ENCODE results near the gene CHADL. TPM values are rescaled to one million over a fixed set of nuclear protein-coding genes. Genes with fewer than 3 reads are reported as not detected.

CHADL gene
- total RNA-seq, 2 experiments from 2014 or later, result 0.23 TPM; not detected in 1

DNA sequence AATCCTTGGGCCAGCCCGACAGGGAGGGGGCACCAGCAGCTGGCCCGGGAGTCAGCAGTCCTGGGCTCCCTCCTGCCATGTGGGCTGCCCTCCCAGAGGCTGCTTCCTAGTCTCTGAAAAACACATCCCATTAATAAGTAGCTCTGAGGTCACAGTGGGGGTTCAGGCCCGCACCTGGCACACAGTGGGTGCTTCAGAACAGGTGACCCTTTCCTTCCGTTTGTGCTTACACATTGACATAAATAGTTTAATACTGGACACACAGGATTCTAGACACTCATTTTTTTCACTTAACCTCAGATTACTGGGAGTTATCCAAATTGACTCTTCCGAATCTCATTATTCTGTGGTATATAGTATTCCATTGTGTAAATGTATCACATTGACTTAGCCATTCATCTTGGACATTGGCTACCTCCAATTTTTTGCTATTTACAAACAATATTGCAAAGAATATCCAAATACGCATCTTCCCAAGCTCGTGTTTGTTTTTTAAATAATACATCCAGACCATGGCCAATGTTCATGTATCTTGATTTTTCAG is 474 bp upstream of the CHADL start:
- CTCF ChIA-PET, result interaction anchor here (1.9 kb wide), 1 partner anchor 10 kb away, joined by 3 read pairs; no protein-coding TSS in a partner anchor
- TF ChIP-seq, protein P1, sequence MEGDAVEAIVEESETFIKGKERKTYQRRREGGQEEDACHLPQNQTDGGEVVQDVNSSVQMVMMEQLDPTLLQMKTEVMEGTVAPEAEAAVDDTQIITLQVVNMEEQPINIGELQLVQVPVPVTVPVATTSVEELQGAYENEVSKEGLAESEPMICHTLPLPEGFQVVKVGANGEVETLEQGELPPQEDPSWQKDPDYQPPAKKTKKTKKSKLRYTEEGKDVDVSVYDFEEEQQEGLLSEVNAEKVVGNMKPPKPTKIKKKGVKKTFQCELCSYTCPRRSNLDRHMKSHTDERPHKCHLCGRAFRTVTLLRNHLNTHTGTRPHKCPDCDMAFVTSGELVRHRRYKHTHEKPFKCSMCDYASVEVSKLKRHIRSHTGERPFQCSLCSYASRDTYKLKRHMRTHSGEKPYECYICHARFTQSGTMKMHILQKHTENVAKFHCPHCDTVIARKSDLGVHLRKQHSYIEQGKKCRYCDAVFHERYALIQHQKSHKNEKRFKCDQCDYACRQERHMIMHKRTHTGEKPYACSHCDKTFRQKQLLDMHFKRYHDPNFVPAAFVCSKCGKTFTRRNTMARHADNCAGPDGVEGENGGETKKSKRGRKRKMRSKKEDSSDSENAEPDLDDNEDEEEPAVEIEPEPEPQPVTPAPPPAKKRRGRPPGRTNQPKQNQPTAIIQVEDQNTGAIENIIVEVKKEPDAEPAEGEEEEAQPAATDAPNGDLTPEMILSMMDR (IDR thresholded peaks at IDR 0.05), result no peak
- Mint-ChIP-seq H3K27ac (no peak overlapping the region), H3K27me3 (no peaks in the 10 kb centered on the region), H3K4me1 (ENCODE audit: low read depth) (peaks cover 7% of the 10 kb centered on the region), H3K4me3 (no peak overlapping the region), H3K9me3 (no peaks in the 10 kb centered on the region), H3K36me3 (ENCODE audit: low read depth) (peaks cover 7% of the 10 kb centered on the region)
- POLR2A ChIA-PET, result interaction anchor here (0.7 to 2.6 kb wide), 2 partner anchors 12 to 16 kb away, joined by 3 to 6 read pairs; no protein-coding TSS in a partner anchor
- intact Hi-C loops (cut with micrococcal nuclease), result no loop called here
- ATAC-seq (no peak), DNase-seq (no peak)

- H3K27ac Mint-ChIP-seq, result no peak overlapping the region
- ATAC-seq (no peak), DNase-seq (no peak)
- H3K4me3 Mint-ChIP-seq, result no peak overlapping the region
- intact Hi-C loops (cut with micrococcal nuclease), result loop anchor here (10.0 kb wide), 1 partner anchor 315 kb away; no protein-coding TSS in a partner anchor
- peaks cover 1% of the 10 kb centered on the region for H3K36me3 Mint-ChIP-seq (ENCODE audit: low read depth)
- TF ChIP-seq, protein P1 (IDR thresholded peaks at IDR 0.05), result no peak
- CTCF ChIA-PET, result no interaction called here
- POLR2A ChIA-PET, result interaction anchor here (0.9 to 2.6 kb wide), 4 partner anchors 9 to 17 kb away, joined by 3 to 8 read pairs (median 4); no protein-coding TSS in a partner anchor
- no peaks in the 10 kb centered on the region for H3K9me3 Mint-ChIP-seq
- peaks cover 7% of the 10 kb centered on the region for H3K4me1 Mint-ChIP-seq (ENCODE audit: low read depth)
- no peaks in the 10 kb centered on the region for H3K27me3 Mint-ChIP-seq
These were observed 1.1 kb downstream of the CHADL start for GRCh38 chr22:41239443-41240128.

DNA sequence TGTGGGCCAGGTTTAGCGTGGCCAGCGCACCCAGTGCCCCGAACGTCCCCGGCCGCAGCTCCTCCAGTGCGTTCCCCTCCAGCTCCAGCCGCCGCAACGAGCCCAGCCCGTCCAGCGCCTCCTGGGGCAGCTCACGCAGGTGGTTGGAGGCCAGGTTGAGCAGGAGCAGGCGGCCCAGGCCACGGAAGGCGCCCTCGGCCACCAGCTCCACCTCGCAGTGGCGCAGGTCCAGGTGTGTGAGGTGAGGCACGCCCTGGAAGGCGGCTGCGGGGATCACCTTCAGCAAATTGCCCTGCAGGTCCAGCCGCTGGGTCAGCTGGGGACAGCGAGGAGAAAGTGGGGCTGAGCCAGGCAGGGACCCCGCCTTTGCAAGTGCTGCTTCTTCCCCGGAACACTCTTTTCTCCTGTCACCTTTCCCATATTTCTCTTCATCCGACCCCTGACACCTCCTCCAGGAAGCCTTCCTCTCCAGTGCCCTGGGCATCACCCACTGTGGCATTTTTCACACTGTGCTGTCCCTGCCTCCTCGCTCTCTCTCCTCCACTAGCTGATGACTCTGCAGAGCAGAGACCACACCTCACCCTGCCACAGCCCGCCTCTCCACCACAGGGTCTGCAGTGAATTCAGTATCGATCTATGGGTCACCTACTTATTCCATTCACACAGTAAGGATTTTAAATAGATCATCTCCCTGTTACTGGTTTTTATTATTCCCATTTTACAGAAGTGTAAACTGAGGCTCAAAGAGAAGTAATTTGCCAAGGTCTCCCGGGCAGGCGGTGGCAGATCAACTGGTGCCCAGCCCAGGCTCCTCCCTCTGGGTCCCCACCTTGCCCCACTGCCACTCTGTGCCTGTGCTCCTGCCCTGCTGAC is 1.9 kb downstream of the CHADL start:
- ChIA-PET POLR2A (interaction anchor here (0.7 to 2.6 kb wide), 7 partner anchors 9 to 316 kb away, joined by 3 to 8 read pairs (median 4); no protein-coding TSS in a partner anchor), CTCF (interaction anchor here (0.9 to 3.4 kb wide), 18 partner anchors 9 to 380 kb away, joined by 3 to 80 read pairs (median 6); no protein-coding TSS in a partner anchor)
- peaks cover 1% of the 10 kb centered on the region for H3K36me3 Mint-ChIP-seq (ENCODE audit: low read depth)
- intact Hi-C loops (cut with micrococcal nuclease), result loop anchor here (10.0 kb wide), 1 partner anchor 314 kb away; no protein-coding TSS in a partner anchor
- H3K27ac Mint-ChIP-seq, result no peak overlapping the region
- H3K9me3 Mint-ChIP-seq, result no peaks in the 10 kb centered on the region
- DNase-seq (no peak), ATAC-seq (no peak)
- TF ChIP-seq, protein P1 (IDR thresholded peaks at IDR 0.05), result no peak
- no peaks in the 10 kb centered on the region for H3K27me3 Mint-ChIP-seq
- H3K4me1 Mint-ChIP-seq (ENCODE audit: low read depth), result peaks cover 7% of the 10 kb centered on the region
- H3K4me3 Mint-ChIP-seq, result peak overlapping the region; percentile 51

DNA sequence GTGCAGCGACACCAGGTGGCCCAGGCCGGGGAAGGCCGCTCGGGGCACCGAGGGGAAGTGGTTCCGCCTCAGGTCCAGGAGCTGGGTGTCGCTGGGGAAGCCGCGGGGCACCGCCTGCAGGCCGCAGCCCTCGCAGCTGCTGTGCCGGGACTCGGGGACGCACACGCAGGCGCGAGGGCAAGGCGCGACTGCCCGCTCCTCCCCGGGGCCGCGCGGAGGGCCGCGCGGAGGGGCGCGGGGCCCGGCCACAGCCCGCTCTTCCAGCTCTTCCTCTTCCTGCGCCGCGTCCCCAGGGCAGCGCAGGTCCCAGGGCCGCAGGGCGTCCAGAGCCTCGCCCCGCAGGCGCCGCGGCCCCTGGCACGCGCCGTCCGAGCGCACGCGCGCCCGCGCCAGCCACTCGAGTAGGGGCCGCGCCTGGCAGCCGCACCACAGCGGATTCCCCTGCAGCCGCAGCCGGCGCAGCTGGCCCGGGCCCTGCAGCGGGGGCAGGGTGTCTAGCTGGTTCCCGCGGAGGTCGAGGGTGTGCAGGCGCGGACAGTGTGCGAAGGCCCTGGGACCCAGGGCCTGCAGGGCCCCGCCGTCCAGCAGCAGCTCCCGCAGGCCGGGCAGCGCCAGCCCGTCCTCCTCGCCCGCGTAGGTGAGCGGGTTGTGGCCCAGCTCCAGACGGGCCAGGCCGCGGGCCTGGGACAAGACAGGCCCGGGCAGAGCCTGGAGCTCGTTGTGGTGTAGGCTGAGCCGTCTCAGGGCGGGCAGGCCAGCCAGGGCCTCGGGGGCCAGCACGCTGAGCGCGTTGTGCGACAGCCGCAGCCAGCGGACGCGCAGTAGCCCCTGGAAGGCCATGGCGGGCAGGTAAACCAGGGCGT is 2.8 kb downstream of the CHADL start:
- ChIA-PET CTCF (interaction anchor here (0.5 to 3.4 kb wide), 63 partner anchors 8 to 429 kb away, joined by 3 to 80 read pairs (median 4); partner anchors contain the start of genes EP300, RBX1 and TEF), POLR2A (interaction anchor here (0.6 to 1.8 kb wide), 13 partner anchors 8 to 315 kb away, joined by 3 to 8 read pairs (median 3); no protein-coding TSS in a partner anchor)
- DNase-seq, result peak; percentile 86
- Mint-ChIP-seq H3K9me3 (no peaks in the 10 kb centered on the region), H3K27ac (no peak overlapping the region), H3K4me3 (peak overlapping the region; percentile 59), H3K4me1 (ENCODE audit: low read depth) (peaks cover 7% of the 10 kb centered on the region), H3K27me3 (no peaks in the 10 kb centered on the region), H3K36me3 (ENCODE audit: low read depth) (no peaks in the 10 kb centered on the region)
- ATAC-seq, result peak; percentile 96
- intact Hi-C loops (cut with micrococcal nuclease), result loop anchor here (10.0 kb wide), 1 partner anchor 313 kb away; no protein-coding TSS in a partner anchor
- TF ChIP-seq, protein P1 (IDR thresholded peaks at IDR 0.05), result peak; percentile 12
